DOHH2 (cell line): ENCODE measurements around the gene SERINC5.

Source experiments
- H3F3A ChIP-seq: fragments of 200-600 bp; sonication (generic), shearing (Covaris generic); 2 replicates; pipeline ENCODE4 v1.6.0; 2016; ENCODE audit warnings: antibody characterized with exemption, mild to moderate bottlenecking; ENCODE audit not compliant: control insufficient read depth, insufficient read depth
- H3K27ac ChIP-seq: fragments of 200-600 bp; sonication (generic); 2 replicates; pipeline ENCODE4 v1.5.1; 2014; ENCODE audit warnings: low read depth, mild to moderate bottlenecking, low read length, moderate library complexity
- H3K27me3 ChIP-seq: fragments of 200-600 bp; sonication (generic); 2 replicates; pipeline ENCODE4 v1.6.1; 2014; ENCODE audit warnings: mild to moderate bottlenecking, low read length, mixed read lengths; ENCODE audit not compliant: control insufficient read depth
- H3K36me3 ChIP-seq: fragments of 200-600 bp; sonication (generic); 2 replicates; pipeline ENCODE4 v1.6.1; 2014; ENCODE audit warnings: mild to moderate bottlenecking, low read length, moderate library complexity, mixed read lengths; ENCODE audit not compliant: control insufficient read depth
- H3K4me1 ChIP-seq: fragments of 200-600 bp; sonication (generic); 2 replicates; pipeline ENCODE4 v1.6.1; 2014; ENCODE audit warnings: mild to moderate bottlenecking, low read length, mixed read lengths; ENCODE audit not compliant: control insufficient read depth
- H3K4me2 ChIP-seq: fragments of 200-600 bp; sonication (generic); 2 replicates; pipeline ENCODE4 v1.6.0; 2014; ENCODE audit warnings: mild to moderate bottlenecking, low read length, moderate library complexity
- H3K4me3 ChIP-seq: fragments of 200-600 bp; sonication (generic); 2 replicates; pipeline ENCODE4 v1.5.1; 2014; ENCODE audit warnings: mild to moderate bottlenecking, low read length, mixed read lengths
- H3K79me2 ChIP-seq: fragments of 200-600 bp; sonication (generic); 2 replicates; pipeline ENCODE4 v1.6.1; 2014; ENCODE audit warnings: mild to moderate bottlenecking, low read length, mixed read lengths; ENCODE audit not compliant: control insufficient read depth
- H3K9me2 ChIP-seq: fragments of 200-600 bp; sonication (generic); replicated peaks from 2 replicates; pipeline ENCODE4 v1.6.1; 2014; ENCODE audit warnings: mild to moderate bottlenecking, low read length, mixed read lengths; ENCODE audit not compliant: control insufficient read depth
- H3K9me3 ChIP-seq: fragments of 200-600 bp; sonication (generic); 2 replicates; pipeline ENCODE4 v1.6.1; 2014; ENCODE audit warnings: antibody characterized with exemption, low read length, mixed read lengths; ENCODE audit not compliant: control insufficient read depth, insufficient read depth
- H4K20me1 ChIP-seq: fragments of 200-600 bp; sonication (generic); 2 replicates; pipeline ENCODE4 v1.6.0; 2014; ENCODE audit warnings: low read depth, mild to moderate bottlenecking, antibody characterized with exemption, low read length, moderate library complexity; ENCODE audit not compliant: control insufficient read depth, insufficient read depth
- EZH2phosphoT487 ChIP-seq: fragments of 200-600 bp; sonication (generic); IDR thresholded peaks from 2 replicates; pipeline ENCODE4 v1.6.1; 2017; ENCODE audit warnings: borderline replicate concordance, mild to moderate bottlenecking, antibody characterized with exemption, low read length, moderate library complexity, mixed read lengths
- TF ChIP-seq, protein P1 (sequence below): fragments of 200-600 bp; sonication (generic); IDR thresholded peaks from one replicate; pipeline ENCODE4 v1.5.1; 2014; ENCODE audit warnings: antibody characterized with exemption, mild to moderate bottlenecking, low read depth, low read length; ENCODE audit not compliant: poor library complexity, severe bottlenecking

Gene SERINC5

GRCh38 chr5:80134876-80135275, 121.0 kb downstream of the SERINC5 start:
- Histone ChIP-seq H3K4me2 (no peak overlapping the region), H3F3A (no peaks in the 10 kb centered on the region), H3K79me2 (no peaks in the 10 kb centered on the region), H3K27ac (no peak overlapping the region), H3K4me3 (no peak overlapping the region), H3K36me3 (no peaks in the 10 kb centered on the region), H4K20me1 (no peaks in the 10 kb centered on the region), H3K27me3 (no peaks in the 10 kb centered on the region), H3K9me2 (no peaks in the 10 kb centered on the region), H3K4me1 (peaks cover 19% of the 10 kb centered on the region), H3K9me3 (no peaks in the 10 kb centered on the region)
- TF ChIP-seq EZH2phosphoT487 = no peak
- TF ChIP-seq, protein P1, sequence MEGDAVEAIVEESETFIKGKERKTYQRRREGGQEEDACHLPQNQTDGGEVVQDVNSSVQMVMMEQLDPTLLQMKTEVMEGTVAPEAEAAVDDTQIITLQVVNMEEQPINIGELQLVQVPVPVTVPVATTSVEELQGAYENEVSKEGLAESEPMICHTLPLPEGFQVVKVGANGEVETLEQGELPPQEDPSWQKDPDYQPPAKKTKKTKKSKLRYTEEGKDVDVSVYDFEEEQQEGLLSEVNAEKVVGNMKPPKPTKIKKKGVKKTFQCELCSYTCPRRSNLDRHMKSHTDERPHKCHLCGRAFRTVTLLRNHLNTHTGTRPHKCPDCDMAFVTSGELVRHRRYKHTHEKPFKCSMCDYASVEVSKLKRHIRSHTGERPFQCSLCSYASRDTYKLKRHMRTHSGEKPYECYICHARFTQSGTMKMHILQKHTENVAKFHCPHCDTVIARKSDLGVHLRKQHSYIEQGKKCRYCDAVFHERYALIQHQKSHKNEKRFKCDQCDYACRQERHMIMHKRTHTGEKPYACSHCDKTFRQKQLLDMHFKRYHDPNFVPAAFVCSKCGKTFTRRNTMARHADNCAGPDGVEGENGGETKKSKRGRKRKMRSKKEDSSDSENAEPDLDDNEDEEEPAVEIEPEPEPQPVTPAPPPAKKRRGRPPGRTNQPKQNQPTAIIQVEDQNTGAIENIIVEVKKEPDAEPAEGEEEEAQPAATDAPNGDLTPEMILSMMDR = no peak

GRCh38 chr5:80129146-80129545, 126.7 kb downstream of the SERINC5 start:
- H3K27ac ChIP-seq = no peak overlapping the region
- no peak overlapping the region for H3K4me3 ChIP-seq
- no peak for TF ChIP-seq EZH2phosphoT487
- TF ChIP-seq, protein P1 = no peak
- H3K4me2 ChIP-seq = no peak overlapping the region
- H3F3A ChIP-seq = no peaks in the 10 kb centered on the region
- H3K27me3 ChIP-seq = 0 out of 2 replicates have a peak, but pooled peaks cover 4% of the 10 kb centered on the region
- no peaks in the 10 kb centered on the region; the same call in 1 of the 2 replicates for H3K9me3 ChIP-seq
- H3K9me2 ChIP-seq = no peaks in the 10 kb centered on the region
- no peaks in the 10 kb centered on the region for H3K79me2 ChIP-seq
- H3K4me1 ChIP-seq = peaks cover 10% of the 10 kb centered on the region
- H3K36me3 ChIP-seq = no peaks in the 10 kb centered on the region
- no peaks in the 10 kb centered on the region for H4K20me1 ChIP-seq

DNA sequence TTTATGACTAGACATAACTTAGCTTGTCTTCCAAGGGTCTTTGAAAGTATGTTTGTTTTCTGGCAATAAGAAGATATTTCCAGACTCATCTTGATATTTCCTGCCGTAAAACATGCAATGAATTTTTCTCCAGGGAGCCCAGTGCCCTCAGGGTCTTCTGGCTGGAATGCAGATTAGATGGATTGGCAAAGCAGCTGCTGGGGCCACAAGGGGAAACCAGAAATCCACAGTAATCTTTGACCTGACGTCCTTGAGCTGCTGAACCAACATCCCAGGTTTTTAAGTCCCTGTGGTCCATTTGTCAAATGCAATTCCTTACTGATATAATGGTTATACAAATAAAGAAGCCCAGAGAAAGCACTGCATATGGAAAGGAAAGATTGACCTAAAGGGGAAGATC, 127.7 kb downstream of the SERINC5 start:
- H3K27ac ChIP-seq = no peak overlapping the region
- no peaks in the 10 kb centered on the region for H3K9me2 ChIP-seq
- H3F3A ChIP-seq = no peaks in the 10 kb centered on the region
- peaks cover 10% of the 10 kb centered on the region for H3K4me1 ChIP-seq
- no peaks in the 10 kb centered on the region for H4K20me1 ChIP-seq
- no peak overlapping the region for H3K4me2 ChIP-seq
- TF ChIP-seq, protein P1 = no peak
- TF ChIP-seq EZH2phosphoT487 = no peak
- H3K36me3 ChIP-seq = no peaks in the 10 kb centered on the region
- no peaks in the 10 kb centered on the region; the same call in 1 of the 2 replicates for H3K9me3 ChIP-seq
- H3K79me2 ChIP-seq = no peaks in the 10 kb centered on the region
- H3K27me3 ChIP-seq = 0 out of 2 replicates have a peak, but pooled peaks cover 4% of the 10 kb centered on the region
- no peak overlapping the region for H3K4me3 ChIP-seq
